IMR-90 (cell line): ENCODE data around the gene SLC6A20.

Source experiments
- BHLHE40 ChIP-seq: fragments of 150-350 bp; IDR thresholded peaks from 2 replicates; pipeline ENCODE4 v1.6.1; 2016; ENCODE audit warnings: mild to moderate bottlenecking, low read depth, low read length
- CEBPB ChIP-seq: IDR thresholded peaks from 2 replicates; pipeline ENCODE4 v1.6.1; 2012; ENCODE audit warnings: low read depth, low read length, improper control_type of control experiment
- CHD1 ChIP-seq: IDR thresholded peaks from 2 replicates; pipeline ENCODE4 v1.6.1; 2012; ENCODE audit warnings: low read depth, low read length, improper control_type of control experiment
- CTCF ChIP-seq: conservative IDR thresholded peaks from 2 replicates; pipeline ENCODE4 v1.5.1; 2012; ENCODE audit warnings: mild to moderate bottlenecking, low read depth, low read length, improper control_type of control experiment
- ELK1 ChIP-seq: fragments of 150-350 bp; IDR thresholded peaks from 2 replicates; pipeline ENCODE4 v1.6.1; 2016; ENCODE audit warnings: low read depth, mild to moderate bottlenecking, low read length, moderate library complexity, borderline replicate concordance
- FOS ChIP-seq: fragments of 150-350 bp; IDR thresholded peaks from 2 replicates; pipeline ENCODE4 v1.6.1; 2016; ENCODE audit warnings: low read depth, low read length
- MAZ ChIP-seq: IDR thresholded peaks from 2 replicates; pipeline ENCODE4 v1.6.1; 2012; ENCODE audit warnings: low read depth, mild to moderate bottlenecking, low read length, improper control_type of control experiment, moderate library complexity, borderline replicate concordance
- MXI1 ChIP-seq: IDR thresholded peaks from 2 replicates; pipeline ENCODE4 v1.6.1; 2012; ENCODE audit warnings: low read depth, mild to moderate bottlenecking, low read length, moderate library complexity, borderline replicate concordance
- POLR2A ChIP-seq: IDR thresholded peaks from 2 replicates; pipeline ENCODE4 v1.6.1; 2012; ENCODE audit warnings: mild to moderate bottlenecking, low read depth, low read length
- RAD21 ChIP-seq: IDR thresholded peaks from 2 replicates; pipeline ENCODE4 v1.6.1; 2012; ENCODE audit warnings: low read length, improper control_type of control experiment
- RCOR1 ChIP-seq: IDR thresholded peaks from 2 replicates; pipeline ENCODE4 v1.6.1; 2012; ENCODE audit warnings: mild to moderate bottlenecking, low read length, improper control_type of control experiment; ENCODE audit not compliant: insufficient replicate concordance
- RFX5 ChIP-seq: IDR thresholded peaks from 2 replicates; pipeline ENCODE4 v1.8.0; 2012; ENCODE audit warnings: low read depth, mild to moderate bottlenecking, low read length, moderate library complexity
- SMC3 ChIP-seq: fragments of 150-350 bp; IDR thresholded peaks from 2 replicates; pipeline ENCODE4 v1.6.1; 2016; ENCODE audit warnings: low read depth, mild to moderate bottlenecking, antibody characterized with exemption, low read length, moderate library complexity
- USF2 ChIP-seq: fragments of 150-350 bp; IDR thresholded peaks from 2 replicates; pipeline ENCODE4 v1.6.1; 2017; ENCODE audit warnings: mild to moderate bottlenecking, antibody characterized with exemption, low read length, low read depth

GRCh38 chr3:45826908-45827307 is 30.6 kb upstream of the SLC6A20 start:
- TF ChIP-seq POLR2A: no peak
- no peak for TF ChIP-seq CTCF
- TF ChIP-seq RCOR1: no peak
- TF ChIP-seq ELK1: no peak
- TF ChIP-seq RFX5: no peak
- no peak for TF ChIP-seq USF2
- no peak for TF ChIP-seq RAD21
- no peak for TF ChIP-seq CEBPB
- TF ChIP-seq BHLHE40: no peak
- TF ChIP-seq SMC3: no peak
- TF ChIP-seq FOS: no peak
- TF ChIP-seq MAZ: no peak
- TF ChIP-seq CHD1: no peak
- no peak for TF ChIP-seq MXI1
